ENCODE results near the gene CCNDBP1. TPM values are rescaled to one million over a fixed set of nuclear protein-coding genes. Genes with fewer than 3 reads are reported as not detected.
A peak's percentile ranks its signal among the peaks of the same experiment; 100 is the strongest.

CCNDBP1 gene
- total RNA-seq, 2 experiments from 2014 or later = 92.3 to 103 TPM

DNA sequence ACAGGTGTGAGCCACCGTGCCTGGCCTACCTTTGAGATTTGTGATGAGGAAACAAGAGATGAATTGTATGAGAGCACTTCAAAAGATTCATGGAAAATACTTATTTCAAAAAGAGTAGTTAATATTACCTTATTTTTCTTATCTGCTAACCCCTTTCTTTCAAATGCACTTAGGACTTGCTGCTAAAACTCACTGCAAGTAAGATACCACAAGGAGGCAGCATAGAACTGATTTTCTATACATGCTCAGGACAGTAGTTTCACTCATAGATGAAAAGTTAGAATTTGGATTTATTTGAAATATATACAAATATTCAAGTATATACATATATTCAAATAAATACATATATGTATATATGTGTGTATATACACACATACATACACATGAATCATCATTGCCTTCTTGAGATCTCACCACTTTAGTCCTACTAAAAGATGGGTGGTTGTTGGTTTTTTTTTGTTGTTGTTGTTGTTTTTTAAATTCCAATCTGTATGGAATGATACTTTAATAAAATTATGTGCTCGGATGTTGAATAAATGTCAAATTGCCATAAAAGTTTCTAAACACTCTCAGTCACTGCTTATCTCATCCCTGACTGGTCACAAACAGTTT is 2.4 kb downstream of the CCNDBP1 start:
- TF ChIP-seq, protein P1, sequence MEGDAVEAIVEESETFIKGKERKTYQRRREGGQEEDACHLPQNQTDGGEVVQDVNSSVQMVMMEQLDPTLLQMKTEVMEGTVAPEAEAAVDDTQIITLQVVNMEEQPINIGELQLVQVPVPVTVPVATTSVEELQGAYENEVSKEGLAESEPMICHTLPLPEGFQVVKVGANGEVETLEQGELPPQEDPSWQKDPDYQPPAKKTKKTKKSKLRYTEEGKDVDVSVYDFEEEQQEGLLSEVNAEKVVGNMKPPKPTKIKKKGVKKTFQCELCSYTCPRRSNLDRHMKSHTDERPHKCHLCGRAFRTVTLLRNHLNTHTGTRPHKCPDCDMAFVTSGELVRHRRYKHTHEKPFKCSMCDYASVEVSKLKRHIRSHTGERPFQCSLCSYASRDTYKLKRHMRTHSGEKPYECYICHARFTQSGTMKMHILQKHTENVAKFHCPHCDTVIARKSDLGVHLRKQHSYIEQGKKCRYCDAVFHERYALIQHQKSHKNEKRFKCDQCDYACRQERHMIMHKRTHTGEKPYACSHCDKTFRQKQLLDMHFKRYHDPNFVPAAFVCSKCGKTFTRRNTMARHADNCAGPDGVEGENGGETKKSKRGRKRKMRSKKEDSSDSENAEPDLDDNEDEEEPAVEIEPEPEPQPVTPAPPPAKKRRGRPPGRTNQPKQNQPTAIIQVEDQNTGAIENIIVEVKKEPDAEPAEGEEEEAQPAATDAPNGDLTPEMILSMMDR (IDR thresholded peaks at IDR 0.05) = peak; percentile 69
- Mint-ChIP-seq H3K4me3 (peak overlapping the region; percentile 90), H3K4me1 (ENCODE audit: low read depth) (peaks cover 56% of the 10 kb centered on the region), H3K27me3 (no peaks in the 10 kb centered on the region), H3K27ac (peak overlapping the region; percentile 98), H3K36me3 (ENCODE audit: low read depth) (peaks cover 76% of the 10 kb centered on the region), H3K9me3 (no peaks in the 10 kb centered on the region)
- ATAC-seq (ENCODE audit: poor library complexity) = no peak
- H3K36me3 ChIP-seq (ENCODE audit: insufficient read depth, low read length) = peaks cover 45% of the 10 kb centered on the region
- CTCF ChIA-PET = interaction anchor here (0.7 kb wide), 1 partner anchor 193 kb away, joined by 3 read pairs; no protein-coding TSS in a partner anchor
- no peak overlapping the region for H3K4me3 ChIP-seq (ENCODE audit: low read length)
- peak in 3 of 14 experiments; percentile 67 to 69 (median 68) for DNase-seq
- POLR2A ChIA-PET = no interaction called here
- no peaks in the 10 kb centered on the region for H3K27me3 ChIP-seq (ENCODE audit: control insufficient read depth in 1 of 2, insufficient read depth in 2 of 2, low read length in 2 of 2)
- H3K9me3 ChIP-seq (ENCODE audit: control insufficient read depth in 1 of 2, insufficient read depth in 1 of 2, low read length in 2 of 2) = no peaks in the 10 kb centered on the region
- H3K4me1 ChIP-seq (ENCODE audit: insufficient read depth, low read length) = peaks cover 23% of the 10 kb centered on the region
- no peak overlapping the region for H3K27ac ChIP-seq (ENCODE audit: low read depth in 1 of 2, low read length in 2 of 2)
- intact Hi-C loops (cut with DNase I, micrococcal nuclease) = loop anchor here (1.0 to 10.0 kb wide), 3 partner anchors 81 to 263 kb away; partner anchors contain the start of genes TTBK2 (in 1 of the 2) and UBR1 (in 1 of the 2)

DNA sequence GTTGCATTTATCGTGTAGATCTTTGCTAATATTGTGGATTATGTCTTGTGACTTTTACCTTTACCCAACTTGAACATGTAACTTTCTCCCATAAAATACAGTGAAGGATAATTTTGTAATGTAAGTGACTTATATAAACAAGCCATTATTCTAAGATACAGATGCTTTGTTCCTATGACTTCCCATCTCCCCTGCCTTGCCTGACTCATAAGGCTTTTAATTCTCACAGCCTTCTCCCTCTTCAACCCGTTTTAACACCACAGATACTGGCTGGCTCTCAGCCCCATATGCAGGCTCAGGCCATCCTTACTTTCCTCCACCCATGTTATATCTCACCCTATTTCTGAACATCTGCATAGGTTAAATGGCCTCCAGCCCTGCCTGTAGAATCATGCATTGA is 4.1 kb downstream of the CCNDBP1 start:
- no peaks in the 10 kb centered on the region for H3K9me3 Mint-ChIP-seq
- CTCF ChIA-PET = no interaction called here
- H3K27ac ChIP-seq (ENCODE audit: low read depth in 1 of 2, low read length in 2 of 2) = no peak overlapping the region
- POLR2A ChIA-PET = no interaction called here
- peaks cover 23% of the 10 kb centered on the region for H3K4me1 ChIP-seq (ENCODE audit: insufficient read depth, low read length)
- no peaks in the 10 kb centered on the region for H3K27me3 Mint-ChIP-seq
- no peak for DNase-seq
- no peaks in the 10 kb centered on the region for H3K27me3 ChIP-seq (ENCODE audit: control insufficient read depth in 1 of 2, insufficient read depth in 2 of 2, low read length in 2 of 2)
- no peaks in the 10 kb centered on the region for H3K9me3 ChIP-seq (ENCODE audit: control insufficient read depth in 1 of 2, insufficient read depth in 1 of 2, low read length in 2 of 2)
- no peak overlapping the region for H3K27ac Mint-ChIP-seq
- ATAC-seq (ENCODE audit: poor library complexity) = no peak
- peaks cover 58% of the 10 kb centered on the region for H3K4me1 Mint-ChIP-seq (ENCODE audit: low read depth)
- intact Hi-C loops (cut with DNase I, micrococcal nuclease) = loop anchor here in 1 of 2 experiments (10.0 kb wide), 1 partner anchor 264 kb away; the partner anchor contains the start of gene TTBK2
- H3K36me3 ChIP-seq (ENCODE audit: insufficient read depth, low read length) = peaks cover 59% of the 10 kb centered on the region
- H3K4me3 ChIP-seq (ENCODE audit: low read length) = no peak overlapping the region
- peaks cover 85% of the 10 kb centered on the region for H3K36me3 Mint-ChIP-seq (ENCODE audit: low read depth)
- H3K4me3 Mint-ChIP-seq = no peak overlapping the region
- TF ChIP-seq, protein P1 (IDR thresholded peaks at IDR 0.05) = no peak

DNA sequence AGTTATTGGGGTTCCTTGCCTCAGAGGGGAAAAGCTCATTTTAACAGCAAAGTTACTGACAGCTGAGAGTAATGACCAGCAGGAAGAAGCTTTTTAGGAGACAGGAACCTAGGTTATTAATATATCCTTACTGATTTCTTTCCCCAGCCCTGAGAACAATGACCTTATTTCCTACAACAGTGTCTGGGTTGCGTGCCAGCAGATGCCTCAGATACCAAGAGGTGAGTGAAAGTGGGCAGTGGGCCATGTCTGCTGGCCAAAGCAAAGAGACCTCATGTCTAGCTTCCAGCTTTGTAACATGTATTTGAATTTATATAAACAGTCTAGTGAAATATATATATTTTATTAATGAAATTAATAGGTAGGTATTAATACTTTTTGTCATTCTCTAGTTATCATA is 5.0 kb downstream of the CCNDBP1 start:
- intact Hi-C loops (cut with DNase I, micrococcal nuclease) = no loop called here
- Histone ChIP-seq H3K9me3 (ENCODE audit: control insufficient read depth in 1 of 2, insufficient read depth in 1 of 2, low read length in 2 of 2) (no peaks in the 10 kb centered on the region), H3K27me3 (ENCODE audit: control insufficient read depth in 1 of 2, insufficient read depth in 2 of 2, low read length in 2 of 2) (no peaks in the 10 kb centered on the region), H3K27ac (ENCODE audit: low read depth in 1 of 2, low read length in 2 of 2) (no peak overlapping the region), H3K4me3 (ENCODE audit: low read length) (no peak overlapping the region), H3K4me1 (ENCODE audit: insufficient read depth, low read length) (peaks cover 18% of the 10 kb centered on the region), H3K36me3 (ENCODE audit: insufficient read depth, low read length) (peaks cover 68% of the 10 kb centered on the region)
- ChIA-PET POLR2A (interaction anchor here (0.6 kb wide), 1 partner anchor 54 kb away, joined by 3 read pairs; no protein-coding TSS in a partner anchor), CTCF (no interaction called here)
- Mint-ChIP-seq H3K27ac (no peak overlapping the region), H3K4me3 (no peak overlapping the region), H3K9me3 (no peaks in the 10 kb centered on the region), H3K4me1 (ENCODE audit: low read depth) (peaks cover 53% of the 10 kb centered on the region), H3K36me3 (ENCODE audit: low read depth) (peaks cover 89% of the 10 kb centered on the region), H3K27me3 (no peaks in the 10 kb centered on the region)
- DNase-seq (no peak), ATAC-seq (ENCODE audit: poor library complexity) (no peak)
- TF ChIP-seq, protein P1 (IDR thresholded peaks at IDR 0.05) = no peak
